GM12878 (cell line): ENCODE results near the gene CATSPERZ. TPM values are rescaled to one million over a fixed set of nuclear protein-coding genes. Genes with fewer than 3 reads are reported as not detected.

Source experiments
- ATAC-seq: fragments of 200-7000 bp; cut with Tn5 transposase; 3 replicates; pipeline ENCODE4 v1.9.1; 2020; ENCODE audit warnings: mild to moderate bottlenecking, moderate library complexity
- BruUV-seq: library from RNA; stranded (reverse); fragments of 400-500 nt; replicated peaks from 2 replicates; lab custom pipeline; 2021; lab: Mats Ljungman, UMichigan
- CTCF ChIA-PET: fragments of 300-600 bp; sonication (Branson Sonifier 250); formaldehyde crosslinking; extraction: SDS; loops from one replicate; lab custom pipeline; 2021; ENCODE audit warnings: inconsistent platforms; lab: Yijun Ruan, JAX
- POLR2A ChIA-PET: fragments of 350-600 bp; formaldehyde crosslinking; extraction: SDS; loops from one replicate; lab custom pipeline; 2021; ENCODE audit warnings: inconsistent platforms; lab: Charles Lee
- RAD21 ChIA-PET: fragments of 300-600 bp; sonication (Branson Sonifier 250); formaldehyde crosslinking; loops from one replicate; lab custom pipeline; 2023; ENCODE audit warnings: antibody characterized with exemption; ENCODE audit not compliant: unreplicated experiment; lab: Charles Lee
- SMC1A ChIA-PET: fragments of 300-600 bp; sonication (Branson Sonifier 250); formaldehyde crosslinking; loops from one replicate; lab custom pipeline; 2023; ENCODE audit not compliant: unreplicated experiment, uncharacterized antibody; lab: Charles Lee
- DNase-seq: peaks from one replicate; pipeline ENCODE4 v3.0.0-alpha.2; 2011; ENCODE audit warnings: low read depth, low spot score
- FAIRE-seq: peaks from 3 replicates; lab custom pipeline; 2011; peaks lifted over from hg19 to GRCh38; lab: Jason Lieb, UNC
- H2AFZ ChIP-seq: 2 replicates; pipeline ENCODE4 v1.6.0; 2011; ENCODE audit warnings: low read depth, low read length, control low read depth; ENCODE audit not compliant: control insufficient read depth
- H3K27ac ChIP-seq: 2 replicates; pipeline ENCODE4 v1.5.1; 2011; ENCODE audit warnings: control low read depth; ENCODE audit not compliant: control insufficient read depth, insufficient read depth
- H3K27me3 ChIP-seq, 2 experiments: replicated peaks in 1 of 2; 2 replicates each; pipeline versions ENCODE4 v1.6.0 to v1.6.1; 2011; ENCODE audit warnings: low read length in 1 of 2; ENCODE audit not compliant: control insufficient read depth in 2 of 2, insufficient read depth in 2 of 2
- H3K36me3 ChIP-seq, 2 experiments: 2 replicates each; pipeline ENCODE4 v1.5.1; 2011; ENCODE audit warnings: low read length in 1 of 2; ENCODE audit not compliant: control insufficient read depth in 2 of 2, insufficient read depth in 2 of 2
- H3K4me1 ChIP-seq: 2 replicates; pipeline ENCODE4 v1.6.1; 2011; ENCODE audit warnings: mild to moderate bottlenecking, low read length, moderate library complexity, mixed read lengths; ENCODE audit not compliant: control insufficient read depth, insufficient read depth
- H3K4me2 ChIP-seq: 2 replicates; pipeline ENCODE4 v1.6.0; 2011; ENCODE audit warnings: control low read depth; ENCODE audit not compliant: control insufficient read depth, insufficient read depth
- H3K4me3 ChIP-seq: fragments of 200-600 bp; sonication (generic); 2 replicates; pipeline ENCODE4 v1.5.1; 2016
- H3K79me2 ChIP-seq: 2 replicates; pipeline ENCODE4 v1.6.0; 2011; ENCODE audit warnings: low read length; ENCODE audit not compliant: control insufficient read depth, insufficient read depth
- H3K9ac ChIP-seq: 2 replicates; pipeline ENCODE4 v1.8.0; 2011; ENCODE audit warnings: low read length, control low read depth, mixed read lengths; ENCODE audit not compliant: control insufficient read depth, insufficient read depth
- H3K9me3 ChIP-seq: replicated peaks from 3 replicates; pipeline ENCODE4 v1.5.1; 2011; ENCODE audit warnings: mild to moderate bottlenecking, low read length; ENCODE audit not compliant: control insufficient read depth, insufficient read depth
- H4K20me1 ChIP-seq: 2 replicates; pipeline ENCODE4 v1.6.0; 2011; ENCODE audit not compliant: control insufficient read depth, insufficient read depth
- CBX5 ChIP-seq: sonication (generic); IDR thresholded peaks from 2 replicates; pipeline ENCODE4 v1.6.1; 2016; ENCODE audit warnings: low read depth, moderate library complexity, mild to moderate bottlenecking, inconsistent platforms
- ELK1 ChIP-seq: IDR thresholded peaks from 2 replicates; pipeline ENCODE4 v1.6.1; 2012; ENCODE audit warnings: low read depth, low read length, improper control_type of control experiment
- EP300 ChIP-seq, 2 experiments: fragments of 150-350 bp in 1 of 2; IDR thresholded peaks; 2 replicates each; pipeline ENCODE4 v1.6.1; 2011 to 2012; ENCODE audit warnings: low read depth in 2 of 2, low read length in 2 of 2, borderline replicate concordance in 1 of 2, improper control_type of control experiment in 1 of 2, inconsistent platforms in 1 of 2; ENCODE audit not compliant: control insufficient read depth in 1 of 2
- GATAD2B ChIP-seq: fragments of 450-650 bp; conservative IDR thresholded peaks from 2 replicates; pipeline ENCODE4 v1.6.1; 2017; ENCODE audit warnings: low read depth, mild to moderate bottlenecking, moderate library complexity
- SMAD5 ChIP-seq: IDR thresholded peaks from 2 replicates; pipeline ENCODE4 v1.6.1; 2016; ENCODE audit warnings: antibody characterized with exemption, low read depth
- TCF12 ChIP-seq: IDR thresholded peaks from 2 replicates; pipeline ENCODE4 v1.6.1; 2011; ENCODE audit warnings: low read depth, mild to moderate bottlenecking, low read length
- WGBS: methylation state at CpG from one replicate; pipeline ENCODE4 v1.1.6; 2016; ENCODE audit warnings: low lambda C conversion rate; ENCODE audit not compliant: insufficient replicate concordance, insufficient coverage; ENCODE audit errors: missing lambda C conversion rate; 5-methylcytosine and 5-hydroxymethylcytosine counted together
- in situ Hi-C: fragments of 300-500 bp; cut with MboI; formaldehyde crosslinking; loops from 9 replicates; pipeline ENCODE4 v1.14.3; 2018; ENCODE audit warnings: mixed read lengths
- intact Hi-C: fragments of 100-400 bp; cut with micrococcal nuclease; formaldehyde crosslinking; loops from one replicate; pipeline ENCODE4 v1.14.2; 2022; ENCODE audit not compliant: unreplicated experiment
- polyA plus RNA-seq, 11 experiments: library from polyadenylated mRNA; depleted of rRNA in 4 of 11; unstranded in 6 of 11; stranded (reverse) in 5 of 11; fragments of >200 nt; fragmentation: Nextera tagmentation in 4 of 11; fragmentation: Illumina TruSeq in 1 of 11; extraction: Ambion mirVana in 4 of 11; extraction: Trizol in 1 of 11; gene quantifications; 1 replicate in 1 of 11; 2 replicates in 10 of 11; pipeline versions ENCODE4 v1.2.1 to v1.2.3, GENCODE V29; 2011 to 2016; ENCODE audit warnings: inconsistent platforms in 2 of 11, missing spikeins in 2 of 11, low read depth in 1 of 11
- total RNA-seq, 4 experiments: library from RNA; depleted of rRNA in 3 of 4; stranded (reverse); fragments of >200 nt in 3 of 4; fragmentation: Illumina TruSeq in 1 of 4; extraction: Trizol in 1 of 4; gene quantifications; 2 replicates each; pipeline versions ENCODE4 v1.2.1 to v1.2.3, GENCODE V29; 2013 to 2021
- TF ChIP-seq, protein P1 (sequence below): fragments of 150-350 bp; IDR thresholded peaks from 2 replicates; pipeline ENCODE4 v1.6.1; 2016; ENCODE audit warnings: low read depth, low read length
- TF ChIP-seq, protein P2 (sequence below): IDR thresholded peaks from 2 replicates; pipeline ENCODE4 v1.6.1; 2011; ENCODE audit warnings: borderline replicate concordance, low read depth, mild to moderate bottlenecking, moderate library complexity, low read length; ENCODE audit not compliant: insufficient read depth, poor library complexity, severe bottlenecking
- TF ChIP-seq, protein P3 (sequence below): fragments of 450-650 bp; IDR thresholded peaks from 2 replicates; pipeline ENCODE4 v1.6.1; 2016; ENCODE audit warnings: mild to moderate bottlenecking, moderate library complexity, borderline replicate concordance

Gene CATSPERZ
- total and polyA plus RNA-seq, 10 of the 15 experiments (the other 5 are each of a cell fraction or from before 2014, with no cell fraction given): 0.12 to 0.31 TPM; not detected in 8

DNA sequence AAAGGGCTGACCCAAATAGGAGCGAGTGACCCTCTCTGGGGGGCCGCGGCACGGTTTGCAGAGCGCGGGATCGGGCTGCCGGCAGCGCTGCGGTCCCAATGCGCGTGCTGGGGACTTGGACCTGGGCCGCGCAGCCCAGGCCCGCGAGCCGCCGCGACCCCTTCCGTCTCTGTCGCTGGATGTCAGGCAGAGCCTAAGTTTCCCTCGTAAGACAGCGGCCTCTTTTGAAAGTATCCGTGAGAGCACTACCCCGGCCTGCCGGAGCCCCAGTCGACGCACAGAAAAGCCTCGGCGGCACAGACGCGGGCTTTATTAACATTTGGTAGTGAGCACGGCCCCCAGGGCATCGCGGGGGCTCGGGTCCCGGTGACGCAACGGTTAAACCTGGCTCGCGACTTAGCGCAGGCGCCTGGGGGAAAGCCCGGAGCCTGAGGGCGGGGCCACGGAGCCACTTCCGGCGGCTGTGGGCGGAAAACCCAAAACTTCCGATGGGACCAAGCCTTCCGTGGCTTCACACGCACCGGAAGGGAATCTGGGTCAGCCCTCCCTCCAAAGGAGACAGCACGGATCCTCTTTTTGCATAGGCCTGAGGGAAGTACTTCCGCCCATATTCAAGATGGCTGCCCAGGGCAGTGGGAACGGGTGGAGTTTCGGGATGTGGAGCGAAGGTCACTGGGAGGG is 30.5 kb upstream of the CATSPERZ start:
- intact Hi-C loops (loop anchor here (1.0 to 2.0 kb wide), 3 partner anchors 16 to 37 kb away; partner anchors contain the start of genes GPR137 and PLCB3), in situ Hi-C loops (no loop called here)
- ChIA-PET POLR2A (interaction anchor here (0.8 to 6.3 kb wide), 13 partner anchors 14 to 69 kb away, joined by 3 to 92 read pairs (median 5); partner anchors contain the start of genes BAD, CATSPERZ, ESRRA and FERMT3), CTCF (interaction anchor here (0.6 to 5.7 kb wide), 13 partner anchors 9 to 87 kb away, joined by 3 to 147 read pairs (median 5); partner anchors contain the start of genes BAD, CATSPERZ, FERMT3 and GPR137), SMC1A (interaction anchor here (0.6 to 4.6 kb wide), 10 partner anchors 9 to 63 kb away, joined by 3 to 41 read pairs (median 3); partner anchors contain the start of genes BAD, CATSPERZ, FERMT3 and GPR137), RAD21 (interaction anchor here (0.5 to 4.3 kb wide), 9 partner anchors 14 to 322 kb away, joined by 3 to 56 read pairs (median 5); partner anchors contain the start of genes ESRRA, FERMT3, FKBP2 and PPP1R14B)
- DNase-seq (peak; percentile 98), FAIRE-seq (peak; percentile 85), ATAC-seq (peak; percentile 86)
- no peaks in the 10 kb centered on the region for H3K9me3 ChIP-seq
- no peaks in the 10 kb centered on the region for H4K20me1 ChIP-seq
- no peaks in the 10 kb centered on the region for H3K27me3 ChIP-seq
- H3K27ac ChIP-seq: peak overlapping the region; percentile 81
- peak overlapping the region; percentile 97 for H3K9ac ChIP-seq
- H3K4me2 ChIP-seq: peak overlapping the region; percentile 100
- peak overlapping the region; percentile 45 for H2AFZ ChIP-seq
- peak overlapping the region; percentile 96 for H3K4me3 ChIP-seq
- no peaks in the 10 kb centered on the region; a peak in 2 of 4 replicates for H3K36me3 ChIP-seq
- peaks cover 12% of the 10 kb centered on the region for H3K4me1 ChIP-seq
- TSS peak; percentile 84 for BruUV-seq
- WGBS: 1% methylated on average over 58 of the region's 58 CpGs
- H3K79me2 ChIP-seq: peaks cover 19% of the 10 kb centered on the region
- TF ChIP-seq SMAD5 (peak; percentile 23), ELK1 (peak; percentile 96), GATAD2B (peak; percentile 17), CBX5 (no peak; the same call in 1 of the 2 replicates), TCF12 (no peak), EP300 (IDR thresholded peaks at IDR 0.05; ENCODE audit: borderline replicate concordance in 1 of 2, control insufficient read depth in 1 of 2, low read depth in 2 of 2, low read length in 2 of 2) (no peak)
- TF ChIP-seq, protein P1, sequence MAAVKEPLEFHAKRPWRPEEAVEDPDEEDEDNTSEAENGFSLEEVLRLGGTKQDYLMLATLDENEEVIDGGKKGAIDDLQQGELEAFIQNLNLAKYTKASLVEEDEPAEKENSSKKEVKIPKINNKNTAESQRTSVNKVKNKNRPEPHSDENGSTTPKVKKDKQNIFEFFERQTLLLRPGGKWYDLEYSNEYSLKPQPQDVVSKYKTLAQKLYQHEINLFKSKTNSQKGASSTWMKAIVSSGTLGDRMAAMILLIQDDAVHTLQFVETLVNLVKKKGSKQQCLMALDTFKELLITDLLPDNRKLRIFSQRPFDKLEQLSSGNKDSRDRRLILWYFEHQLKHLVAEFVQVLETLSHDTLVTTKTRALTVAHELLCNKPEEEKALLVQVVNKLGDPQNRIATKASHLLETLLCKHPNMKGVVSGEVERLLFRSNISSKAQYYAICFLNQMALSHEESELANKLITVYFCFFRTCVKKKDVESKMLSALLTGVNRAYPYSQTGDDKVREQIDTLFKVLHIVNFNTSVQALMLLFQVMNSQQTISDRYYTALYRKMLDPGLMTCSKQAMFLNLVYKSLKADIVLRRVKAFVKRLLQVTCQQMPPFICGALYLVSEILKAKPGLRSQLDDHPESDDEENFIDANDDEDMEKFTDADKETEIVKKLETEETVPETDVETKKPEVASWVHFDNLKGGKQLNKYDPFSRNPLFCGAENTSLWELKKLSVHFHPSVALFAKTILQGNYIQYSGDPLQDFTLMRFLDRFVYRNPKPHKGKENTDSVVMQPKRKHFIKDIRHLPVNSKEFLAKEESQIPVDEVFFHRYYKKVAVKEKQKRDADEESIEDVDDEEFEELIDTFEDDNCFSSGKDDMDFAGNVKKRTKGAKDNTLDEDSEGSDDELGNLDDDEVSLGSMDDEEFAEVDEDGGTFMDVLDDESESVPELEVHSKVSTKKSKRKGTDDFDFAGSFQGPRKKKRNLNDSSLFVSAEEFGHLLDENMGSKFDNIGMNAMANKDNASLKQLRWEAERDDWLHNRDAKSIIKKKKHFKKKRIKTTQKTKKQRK: peak; percentile 33; the same call in 1 of the 2 replicates
- TF ChIP-seq, protein P2, sequence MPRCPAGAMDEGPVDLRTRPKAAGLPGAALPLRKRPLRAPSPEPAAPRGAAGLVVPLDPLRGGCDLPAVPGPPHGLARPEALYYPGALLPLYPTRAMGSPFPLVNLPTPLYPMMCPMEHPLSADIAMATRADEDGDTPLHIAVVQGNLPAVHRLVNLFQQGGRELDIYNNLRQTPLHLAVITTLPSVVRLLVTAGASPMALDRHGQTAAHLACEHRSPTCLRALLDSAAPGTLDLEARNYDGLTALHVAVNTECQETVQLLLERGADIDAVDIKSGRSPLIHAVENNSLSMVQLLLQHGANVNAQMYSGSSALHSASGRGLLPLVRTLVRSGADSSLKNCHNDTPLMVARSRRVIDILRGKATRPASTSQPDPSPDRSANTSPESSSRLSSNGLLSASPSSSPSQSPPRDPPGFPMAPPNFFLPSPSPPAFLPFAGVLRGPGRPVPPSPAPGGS: peak; percentile 66
- TF ChIP-seq, protein P3, sequence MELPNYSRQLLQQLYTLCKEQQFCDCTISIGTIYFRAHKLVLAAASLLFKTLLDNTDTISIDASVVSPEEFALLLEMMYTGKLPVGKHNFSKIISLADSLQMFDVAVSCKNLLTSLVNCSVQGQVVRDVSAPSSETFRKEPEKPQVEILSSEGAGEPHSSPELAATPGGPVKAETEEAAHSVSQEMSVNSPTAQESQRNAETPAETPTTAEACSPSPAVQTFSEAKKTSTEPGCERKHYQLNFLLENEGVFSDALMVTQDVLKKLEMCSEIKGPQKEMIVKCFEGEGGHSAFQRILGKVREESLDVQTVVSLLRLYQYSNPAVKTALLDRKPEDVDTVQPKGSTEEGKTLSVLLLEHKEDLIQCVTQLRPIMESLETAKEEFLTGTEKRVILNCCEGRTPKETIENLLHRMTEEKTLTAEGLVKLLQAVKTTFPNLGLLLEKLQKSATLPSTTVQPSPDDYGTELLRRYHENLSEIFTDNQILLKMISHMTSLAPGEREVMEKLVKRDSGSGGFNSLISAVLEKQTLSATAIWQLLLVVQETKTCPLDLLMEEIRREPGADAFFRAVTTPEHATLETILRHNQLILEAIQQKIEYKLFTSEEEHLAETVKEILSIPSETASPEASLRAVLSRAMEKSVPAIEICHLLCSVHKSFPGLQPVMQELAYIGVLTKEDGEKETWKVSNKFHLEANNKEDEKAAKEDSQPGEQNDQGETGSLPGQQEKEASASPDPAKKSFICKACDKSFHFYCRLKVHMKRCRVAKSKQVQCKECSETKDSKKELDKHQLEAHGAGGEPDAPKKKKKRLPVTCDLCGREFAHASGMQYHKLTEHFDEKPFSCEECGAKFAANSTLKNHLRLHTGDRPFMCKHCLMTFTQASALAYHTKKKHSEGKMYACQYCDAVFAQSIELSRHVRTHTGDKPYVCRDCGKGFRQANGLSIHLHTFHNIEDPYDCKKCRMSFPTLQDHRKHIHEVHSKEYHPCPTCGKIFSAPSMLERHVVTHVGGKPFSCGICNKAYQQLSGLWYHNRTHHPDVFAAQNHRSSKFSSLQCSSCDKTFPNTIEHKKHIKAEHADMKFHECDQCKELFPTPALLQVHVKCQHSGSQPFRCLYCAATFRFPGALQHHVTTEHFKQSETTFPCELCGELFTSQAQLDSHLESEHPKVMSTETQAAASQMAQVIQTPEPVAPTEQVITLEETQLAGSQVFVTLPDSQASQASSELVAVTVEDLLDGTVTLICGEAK: peak; percentile 99
